GM12865 (cell line): ENCODE measurements around the gene BCAT1.
A peak's percentile ranks its signal among the peaks of the same experiment; 100 is the strongest.
"Not testable (repeated sequence)": the region's sequence is repeated elsewhere in the genome, so short reads cannot be mapped to it uniquely, and the experiment has no call there.

Source experiments
- DNase-seq: peaks from one replicate; pipeline ENCODE4 v3.0.0; 2010; ENCODE audit warnings: low read depth
- H3K4me3 ChIP-seq: 2 replicates; pipeline ENCODE4 v1.5.1; 2011; ENCODE audit warnings: mild to moderate bottlenecking, low read depth, low read length, control low read depth
- CTCF ChIP-seq: IDR thresholded peaks from 2 replicates; pipeline ENCODE4 v1.5.1; 2011; ENCODE audit warnings: low read length, control low read depth, low read depth, inconsistent platforms; ENCODE audit not compliant: insufficient read depth; ENCODE audit errors: missing control alignments

The BCAT1 gene

GRCh38 chr12:24854908-24855307 is 94.0 kb downstream of the BCAT1 start:
- no peak for DNase-seq
- no peak for TF ChIP-seq CTCF

GRCh38 chr12:24854017-24854416 is 94.9 kb downstream of the BCAT1 start:
- no peak for TF ChIP-seq CTCF
- H3K4me3 ChIP-seq: no peak overlapping the region
- no peak for DNase-seq

More at GRCh38 chr12:24854908-24855307, 94.0 kb downstream of the BCAT1 start:
- H3K4me3 ChIP-seq: no peak overlapping the region

- no peak overlapping the region for H3K4me3 ChIP-seq
- no peak for TF ChIP-seq CTCF
- no peak for DNase-seq
These were observed 95.3 kb downstream of the BCAT1 start for GRCh38 chr12:24853588-24853987.

- DNase-seq: no peak
- no peak for TF ChIP-seq CTCF
- no peak overlapping the region for H3K4me3 ChIP-seq
These were observed 95.8 kb downstream of the BCAT1 start for GRCh38 chr12:24853094-24853493.

- no peak overlapping the region for H3K4me3 ChIP-seq
- DNase-seq: no peak
- TF ChIP-seq CTCF: peak; percentile 4
These were observed 96.5 kb downstream of the BCAT1 start for GRCh38 chr12:24852420-24852819.

- not testable (repeated sequence) for H3K4me3 ChIP-seq, DNase-seq
These were observed 97.0 kb downstream of the BCAT1 start for GRCh38 chr12:24851883-24852282.

GRCh38 chr12:24851341-24851740 is 97.6 kb downstream of the BCAT1 start:
- TF ChIP-seq CTCF: no peak
- no peak for DNase-seq
- H3K4me3 ChIP-seq: no peak overlapping the region

GRCh38 chr12:24850496-24850895 is 98.4 kb downstream of the BCAT1 start:
- no peak for DNase-seq
- no peak overlapping the region for H3K4me3 ChIP-seq
- no peak for TF ChIP-seq CTCF
